ENCODE results near the gene TRIM74.
"Not testable (repeated sequence)": the region's sequence is repeated elsewhere in the genome, so short reads cannot be mapped to it uniquely, and the experiment has no call there.

- not testable (repeated sequence) for TF ChIP-seq CTCF (conservative IDR thresholded peaks at IDR 0.05; ENCODE audit: low read depth in 2 of 2); EZH2phosphoT487 (IDR thresholded peaks at IDR 0.05; ENCODE audit: unreplicated experiment); EZH2 (IDR thresholded peaks at IDR 0.05; ENCODE audit: low read depth, unreplicated experiment); CREB1 (CRISPR knock-in tag; IDR thresholded peaks at IDR 0.05; ENCODE audit: low read depth); POLR2AphosphoS5 (IDR thresholded peaks at IDR 0.05; ENCODE audit: low read depth); JUNB (IDR thresholded peaks at IDR 0.05; ENCODE audit: unreplicated experiment); ZNF114 (CRISPR knock-in tag; IDR thresholded peaks at IDR 0.05); REST (IDR thresholded peaks at IDR 0.05; ENCODE audit: unreplicated experiment); ZNF331 (CRISPR knock-in tag; IDR thresholded peaks at IDR 0.05; ENCODE audit: low read depth); NANOG (IDR thresholded peaks at IDR 0.05; ENCODE audit: borderline replicate concordance); STAT1 (IDR thresholded peaks at IDR 0.05; ENCODE audit: unreplicated experiment)
- TF ChIP-seq, protein P1, sequence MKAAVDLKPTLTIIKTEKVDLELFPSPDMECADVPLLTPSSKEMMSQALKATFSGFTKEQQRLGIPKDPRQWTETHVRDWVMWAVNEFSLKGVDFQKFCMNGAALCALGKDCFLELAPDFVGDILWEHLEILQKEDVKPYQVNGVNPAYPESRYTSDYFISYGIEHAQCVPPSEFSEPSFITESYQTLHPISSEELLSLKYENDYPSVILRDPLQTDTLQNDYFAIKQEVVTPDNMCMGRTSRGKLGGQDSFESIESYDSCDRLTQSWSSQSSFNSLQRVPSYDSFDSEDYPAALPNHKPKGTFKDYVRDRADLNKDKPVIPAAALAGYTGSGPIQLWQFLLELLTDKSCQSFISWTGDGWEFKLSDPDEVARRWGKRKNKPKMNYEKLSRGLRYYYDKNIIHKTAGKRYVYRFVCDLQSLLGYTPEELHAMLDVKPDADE (IDR thresholded peaks at IDR 0.05), result not testable (repeated sequence)
Measured at GRCh38 chr7:72942956-72943355, 26.3 kb downstream of the TRIM74 start.

Data from GM23338 (cell line).